Activated CD8-positive, alpha-beta memory T cell treated with anti-CD3 and anti-CD28 coated beads, Interleukin-2, amount 10 ng/mL, durations not matched to agents 7 days and 5 days (primary cell): Measurements from ENCODE around the gene ARHGAP15. TPM values are rescaled to one million over a fixed set of nuclear protein-coding genes. Genes with fewer than 3 reads are reported as not detected.
"Not testable (repeated sequence)": the region's sequence is repeated elsewhere in the genome, so short reads cannot be mapped to it uniquely, and the experiment has no call there.

Experiments used
- ATAC-seq: fragments of 150-1000 bp; cut with Tn5 transposase; one replicate; pipeline ENCODE4 v1.10.0; 2021; ENCODE audit warnings: moderate library complexity
- CTCF ChIA-PET: fragments of 350-600 bp; sonication (Branson Sonifier 250); formaldehyde crosslinking; loops from one replicate; lab custom pipeline; 2021; ENCODE audit warnings: antibody characterized with exemption; lab: Charles Lee
- DNase-seq: peaks from one replicate; pipeline ENCODE4 v3.0.0-alpha.2; 2020
- H3K27ac Mint-ChIP-seq: one replicate; pipeline ENCODE4 v1.8.0; 2021; ENCODE audit warnings: mild to moderate bottlenecking, mixed read lengths
- H3K27me3 Mint-ChIP-seq: one replicate; pipeline ENCODE4 v1.8.0; 2021; ENCODE audit warnings: mixed read lengths
- H3K36me3 Mint-ChIP-seq: one replicate; pipeline ENCODE4 v1.8.0; 2021; ENCODE audit warnings: mild to moderate bottlenecking, mixed read lengths
- H3K4me1 Mint-ChIP-seq: one replicate; pipeline ENCODE4 v1.8.0; 2021; ENCODE audit warnings: mixed read lengths
- H3K4me3 Mint-ChIP-seq: one replicate; pipeline ENCODE4 v1.8.0; 2021; ENCODE audit warnings: mild to moderate bottlenecking, moderate library complexity, mixed read lengths
- H3K9me3 Mint-ChIP-seq: one replicate; pipeline ENCODE4 v1.8.0; 2022; ENCODE audit warnings: low read depth, mixed read lengths
- total RNA-seq, 2 experiments: library from RNA; stranded (reverse); gene quantifications; one replicate each; pipeline ENCODE4 v1.2.3, GENCODE V29; 2021

Gene ARHGAP15
- total RNA-seq, result 100 to 1,000 TPM; 101 to 152 TPM

- Mint-ChIP-seq H3K36me3 (peaks cover 24% of the 10 kb centered on the region), H3K4me3 (peak within 1 kb of the TSS; percentile 77), H3K4me1 (peaks cover 46% of the 10 kb centered on the region), H3K27me3 (no peaks in the 10 kb centered on the region), H3K9me3 (no peaks in the 10 kb centered on the region), H3K27ac (peak within 1 kb of the TSS; percentile 100)
- ATAC-seq, result peak; percentile 85
- CTCF ChIA-PET, result interaction anchor here (0.7 to 4.8 kb wide), 8 partner anchors 11 to 133 kb away, joined by 3 to 49 read pairs (median 5); no protein-coding TSS in a partner anchor
- DNase-seq, result peak; percentile 88
These were observed at the start of gene ARHGAP15 for GRCh38 chr2:143128681-143129580. Gene ARHGAP15, plus strand, starts transcription at chr2:143129419.

DNA sequence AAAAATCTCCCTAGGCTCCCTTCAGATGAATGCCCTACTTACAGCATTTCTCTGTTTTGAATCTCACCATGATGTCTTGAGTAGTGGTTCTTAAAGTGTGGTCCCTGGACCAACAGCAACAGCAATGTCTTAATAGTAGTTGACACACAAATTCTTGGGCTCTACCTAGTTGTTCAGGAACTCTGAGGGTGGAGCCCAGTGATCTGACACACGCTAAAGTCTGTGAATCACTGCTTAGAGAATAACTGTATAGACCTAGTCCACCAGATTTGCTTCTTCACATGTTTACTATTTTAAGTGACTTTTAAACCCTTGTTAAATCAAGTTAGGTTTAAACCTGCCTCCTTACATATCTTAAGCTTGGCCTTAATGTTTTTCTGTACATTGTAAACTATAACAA lies 47.6 kb upstream of the ARHGAP15 start:
- H3K4me3 Mint-ChIP-seq, result no peak overlapping the region
- no peaks in the 10 kb centered on the region for H3K9me3 Mint-ChIP-seq
- DNase-seq, result no peak
- H3K36me3 Mint-ChIP-seq, result peaks cover 1% of the 10 kb centered on the region
- no peak overlapping the region for H3K27ac Mint-ChIP-seq
- CTCF ChIA-PET, result interaction anchor here (1.2 kb wide), 1 partner anchor 47 kb away, joined by 4 read pairs; no protein-coding TSS in a partner anchor
- ATAC-seq, result no peak
- peaks cover 31% of the 10 kb centered on the region for H3K4me1 Mint-ChIP-seq
- H3K27me3 Mint-ChIP-seq, result no peaks in the 10 kb centered on the region

GRCh38 chr2:143083636-143084035 lies 45.6 kb upstream of the ARHGAP15 start:
- peak overlapping the region; percentile 71 for H3K27ac Mint-ChIP-seq
- CTCF ChIA-PET, result interaction anchor here (0.7 to 3.8 kb wide), 7 partner anchors 13 to 176 kb away, joined by 3 to 13 read pairs (median 5); no protein-coding TSS in a partner anchor
- H3K4me1 Mint-ChIP-seq, result peaks cover 41% of the 10 kb centered on the region
- DNase-seq (no peak), ATAC-seq (peak; percentile 76)
- H3K36me3 Mint-ChIP-seq, result peaks cover 1% of the 10 kb centered on the region
- H3K9me3 Mint-ChIP-seq, result no peaks in the 10 kb centered on the region
- H3K4me3 Mint-ChIP-seq, result peak overlapping the region; percentile 12
- H3K27me3 Mint-ChIP-seq, result no peaks in the 10 kb centered on the region

- Mint-ChIP-seq H3K27ac (peak overlapping the region; percentile 87), H3K4me3 (no peak overlapping the region), H3K4me1 (peaks cover 41% of the 10 kb centered on the region), H3K9me3 (no peaks in the 10 kb centered on the region), H3K27me3 (no peaks in the 10 kb centered on the region), H3K36me3 (peaks cover 1% of the 10 kb centered on the region)
- ATAC-seq (no peak), DNase-seq (no peak)
- CTCF ChIA-PET, result interaction anchor here (0.9 to 3.8 kb wide), 6 partner anchors 12 to 175 kb away, joined by 3 to 13 read pairs (median 6); no protein-coding TSS in a partner anchor
These were observed 44.8 kb upstream of the ARHGAP15 start for GRCh38 chr2:143084462-143084861.

DNA sequence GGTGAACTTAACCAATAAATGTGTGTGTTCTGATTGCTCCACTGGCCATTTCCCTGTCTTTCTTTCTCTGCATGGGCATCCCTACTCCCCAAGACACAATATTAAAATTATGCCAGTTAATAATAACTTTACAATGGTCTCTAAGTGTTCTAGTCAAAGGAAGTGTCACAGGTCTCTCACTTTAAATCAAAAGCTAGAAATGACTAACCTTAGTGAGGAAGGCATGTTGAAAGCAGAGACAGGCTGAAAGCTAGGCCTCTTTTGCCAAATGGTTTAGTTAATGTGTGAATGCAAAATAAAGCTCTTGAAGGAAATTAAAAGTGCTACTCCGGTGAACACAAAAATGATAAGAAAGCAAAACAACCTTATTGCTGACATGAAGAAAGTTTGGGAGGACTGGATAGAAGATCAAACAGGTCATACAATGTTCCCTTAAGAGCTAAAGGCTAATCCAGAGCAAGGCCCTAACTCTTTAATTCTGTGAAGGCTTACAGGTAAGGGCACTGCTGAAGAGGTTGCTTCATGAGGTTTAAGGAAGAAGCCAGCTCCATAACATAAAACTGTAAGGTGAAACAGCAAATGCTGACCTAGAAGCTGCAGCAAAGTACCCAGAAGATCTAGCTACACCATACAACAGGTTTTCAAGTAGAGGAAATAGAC lies 44.0 kb upstream of the ARHGAP15 start:
- CTCF ChIA-PET, result interaction anchor here (0.9 to 3.8 kb wide), 6 partner anchors 8 to 199 kb away, joined by 3 to 13 read pairs (median 4); no protein-coding TSS in a partner anchor
- H3K36me3 Mint-ChIP-seq, result peaks cover 1% of the 10 kb centered on the region
- H3K4me3 Mint-ChIP-seq, result no peak overlapping the region
- ATAC-seq, result peak; percentile 62
- H3K9me3 Mint-ChIP-seq, result no peaks in the 10 kb centered on the region
- no peaks in the 10 kb centered on the region for H3K27me3 Mint-ChIP-seq
- H3K27ac Mint-ChIP-seq, result peak overlapping the region; percentile 87
- peaks cover 41% of the 10 kb centered on the region for H3K4me1 Mint-ChIP-seq
- no peak for DNase-seq

DNA sequence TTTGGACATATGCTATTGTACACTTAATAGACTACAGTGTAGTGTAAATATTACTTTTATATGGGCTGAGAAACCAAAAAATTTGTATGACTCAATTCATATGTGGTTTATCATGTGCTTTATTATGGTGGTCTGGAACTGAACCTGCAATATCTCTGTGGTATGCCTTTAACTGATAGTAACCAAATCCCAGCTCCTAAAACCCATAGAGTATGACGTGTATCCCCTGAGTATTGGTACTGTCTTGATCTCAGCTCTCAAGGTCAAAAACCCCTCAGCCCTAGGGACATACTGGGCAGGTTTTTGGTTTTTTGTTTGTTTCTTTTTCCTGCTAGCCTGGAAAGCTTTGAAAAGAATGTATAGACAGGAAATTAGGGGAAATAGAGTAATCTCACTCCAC lies 42.2 kb upstream of the ARHGAP15 start:
- Mint-ChIP-seq H3K4me1 (peaks cover 41% of the 10 kb centered on the region), H3K4me3 (no peak overlapping the region), H3K27me3 (no peaks in the 10 kb centered on the region), H3K9me3 (no peaks in the 10 kb centered on the region), H3K36me3 (peaks cover 1% of the 10 kb centered on the region), H3K27ac (peak overlapping the region; percentile 2)
- CTCF ChIA-PET, result interaction anchor here (0.8 to 1.0 kb wide), 2 partner anchors 10 to 23 kb away, joined by 3 read pairs; no protein-coding TSS in a partner anchor
- no peak for DNase-seq
- ATAC-seq, result peak; percentile 64

DNA sequence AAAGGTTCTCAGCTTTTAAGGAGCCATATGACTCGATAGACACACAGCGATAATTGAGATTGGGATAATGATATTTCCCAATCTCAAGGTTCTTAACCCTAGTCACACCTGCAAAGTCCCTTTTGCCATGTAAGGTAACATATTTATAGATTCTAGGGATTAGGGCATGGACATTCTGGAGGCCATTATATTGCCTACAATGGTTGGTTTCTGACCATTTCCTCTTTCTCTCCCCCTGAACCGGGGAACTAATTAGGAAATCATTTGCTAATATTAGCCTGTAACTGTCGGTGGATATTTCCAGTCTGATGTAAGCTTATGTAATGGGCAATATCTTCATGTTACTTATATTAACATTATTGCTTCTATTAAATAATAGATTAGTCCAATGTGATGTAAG lies 40.8 kb upstream of the ARHGAP15 start:
- CTCF ChIA-PET, result no interaction called here
- Mint-ChIP-seq H3K36me3 (no peaks in the 10 kb centered on the region), H3K9me3 (no peaks in the 10 kb centered on the region), H3K4me3 (no peak overlapping the region), H3K27ac (no peak overlapping the region), H3K27me3 (no peaks in the 10 kb centered on the region), H3K4me1 (peaks cover 39% of the 10 kb centered on the region)
- DNase-seq (no peak), ATAC-seq (no peak)

GRCh38 chr2:143089520-143089919 lies 39.7 kb upstream of the ARHGAP15 start:
- H3K9me3 Mint-ChIP-seq, H3K27ac Mint-ChIP-seq, DNase-seq, ATAC-seq, H3K36me3 Mint-ChIP-seq, H3K27me3 Mint-ChIP-seq, CTCF ChIA-PET, H3K4me3 Mint-ChIP-seq: not testable (repeated sequence)
- peaks cover 30% of the 10 kb centered on the region for H3K4me1 Mint-ChIP-seq

GRCh38 chr2:143110758-143111428 lies 18.3 kb upstream of the ARHGAP15 start:
- CTCF ChIA-PET, result interaction anchor here (1.0 to 6.2 kb wide), 38 partner anchors 9 to 692 kb away, joined by 3 to 64 read pairs (median 4); partner anchors contain the start of gene ARHGAP15
- peak overlapping the region; percentile 28 for H3K4me3 Mint-ChIP-seq

DNA sequence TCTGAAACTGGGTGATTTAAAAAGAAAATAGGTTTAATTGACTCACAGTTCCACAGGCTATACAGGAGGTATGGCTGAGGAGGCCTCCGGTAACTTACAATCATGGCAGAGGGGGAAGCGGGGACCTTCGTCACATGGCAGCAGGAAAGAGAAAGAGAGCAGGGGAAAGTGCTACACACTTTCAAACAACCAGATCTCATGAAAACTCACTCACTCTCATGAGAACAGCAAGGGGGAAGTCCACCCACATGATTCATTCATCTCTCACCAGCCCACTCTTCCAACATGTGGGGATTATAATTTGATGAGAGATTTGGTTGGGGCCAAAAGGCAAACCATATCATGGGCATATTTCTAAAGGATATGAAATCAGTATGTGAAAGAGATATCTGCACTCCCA lies 12.0 kb upstream of the ARHGAP15 start:
- H3K9me3 Mint-ChIP-seq, result peaks cover 4% of the 10 kb centered on the region
- H3K4me1 Mint-ChIP-seq, result peaks cover 19% of the 10 kb centered on the region
- no peak for ATAC-seq
- H3K27ac Mint-ChIP-seq, result no peak overlapping the region
- peaks cover 4% of the 10 kb centered on the region for H3K36me3 Mint-ChIP-seq
- H3K27me3 Mint-ChIP-seq, result no peaks in the 10 kb centered on the region
- no peak for DNase-seq
- CTCF ChIA-PET, result interaction anchor here (2.0 kb wide), 1 partner anchor 8 kb away, joined by 5 read pairs; no protein-coding TSS in a partner anchor
- H3K4me3 Mint-ChIP-seq, result no peak overlapping the region

More at GRCh38 chr2:143110758-143111428, 18.3 kb upstream of the ARHGAP15 start:
- no peaks in the 10 kb centered on the region for H3K9me3 Mint-ChIP-seq
- H3K4me1 Mint-ChIP-seq, result peaks cover 26% of the 10 kb centered on the region
- DNase-seq (peak; percentile 78), ATAC-seq (peak; percentile 90)
- H3K27ac Mint-ChIP-seq, result peak overlapping the region; percentile 86
- no peaks in the 10 kb centered on the region for H3K27me3 Mint-ChIP-seq
- no peaks in the 10 kb centered on the region for H3K36me3 Mint-ChIP-seq

DNA sequence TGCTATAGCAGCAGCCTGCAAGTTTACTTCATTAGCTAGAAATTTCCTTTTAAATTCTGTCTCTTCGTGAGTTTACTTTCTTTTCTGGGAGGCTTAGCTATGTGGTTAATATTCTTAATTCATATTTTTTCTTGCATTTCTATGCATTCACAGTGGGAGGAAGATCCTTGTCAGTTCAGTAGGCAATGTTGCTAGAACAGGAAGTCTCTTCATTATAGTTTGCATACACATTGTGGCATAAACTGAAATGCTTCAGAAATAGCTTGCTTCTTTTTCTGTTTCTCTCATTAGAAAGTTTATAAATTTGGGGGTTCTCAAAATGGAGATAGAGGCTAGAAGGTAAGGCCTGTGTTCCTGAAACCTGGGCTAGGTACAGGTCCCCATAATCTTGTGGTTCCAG lies 8.1 kb upstream of the ARHGAP15 start:
- Mint-ChIP-seq H3K9me3 (peaks cover 4% of the 10 kb centered on the region), H3K27me3 (no peaks in the 10 kb centered on the region), H3K4me3 (no peak overlapping the region), H3K27ac (no peak overlapping the region), H3K4me1 (peaks cover 25% of the 10 kb centered on the region), H3K36me3 (peaks cover 5% of the 10 kb centered on the region)
- CTCF ChIA-PET, result interaction anchor here (1.4 kb wide), 1 partner anchor 10 kb away, joined by 6 read pairs; no protein-coding TSS in a partner anchor
- ATAC-seq (no peak), DNase-seq (no peak)

- Mint-ChIP-seq H3K4me1 (peaks cover 25% of the 10 kb centered on the region), H3K9me3 (peaks cover 4% of the 10 kb centered on the region), H3K4me3 (no peak overlapping the region), H3K27me3 (no peaks in the 10 kb centered on the region), H3K27ac (no peak overlapping the region), H3K36me3 (peaks cover 5% of the 10 kb centered on the region)
- CTCF ChIA-PET, result no interaction called here
- no peak for DNase-seq
- no peak for ATAC-seq
These were observed 7.3 kb upstream of the ARHGAP15 start for GRCh38 chr2:143121957-143122356.
